H1 (cell line): Measurements from ENCODE around the gene GLYATL3.

Source experiments
- ATF2 ChIP-seq: IDR thresholded peaks from 2 replicates; pipeline ENCODE4 v1.6.1; 2012; ENCODE audit warnings: low read length, inconsistent platforms
- BRCA1 ChIP-seq: IDR thresholded peaks from 2 replicates; pipeline ENCODE4 v1.6.1; 2012; ENCODE audit warnings: low read depth, low read length, improper control_type of control experiment
- CBX5 ChIP-seq: fragments of 300-800, 300-1000 bp; sonication (generic); IDR thresholded peaks from 2 replicates; pipeline ENCODE4 v1.7.1; 2016; ENCODE audit warnings: antibody characterized with exemption, low read length, low read depth
- CHD1 ChIP-seq: IDR thresholded peaks from 2 replicates; pipeline ENCODE4 v1.6.1; 2012; ENCODE audit warnings: low read depth, low read length, improper control_type of control experiment
- CTCF ChIP-seq, 3 experiments: IDR thresholded peaks; 1 replicate in 2 of 3; 2 replicates in 1 of 3; pipeline versions ENCODE4 v1.5.1 to v1.6.1; 2011; ENCODE audit warnings: low read length in 3 of 3, mild to moderate bottlenecking in 3 of 3, inconsistent platforms in 2 of 3, low read depth in 1 of 3, moderate library complexity in 1 of 3; ENCODE audit not compliant: insufficient read depth in 1 of 3; ENCODE audit errors: control extremely low read depth in 1 of 3
- EGR1 ChIP-seq: IDR thresholded peaks from 2 replicates; pipeline ENCODE4 v1.6.1; 2011; ENCODE audit warnings: low read depth, low read length, borderline replicate concordance
- EZH2 ChIP-seq: fragments of 200-600 bp; sonication (generic); IDR thresholded peaks from 2 replicates; pipeline ENCODE4 v1.7.1; 2012; ENCODE audit warnings: low read depth, mild to moderate bottlenecking, moderate library complexity, low read length, inconsistent platforms; ENCODE audit not compliant: severe bottlenecking
- POLR2AphosphoS5 ChIP-seq: IDR thresholded peaks from 2 replicates; pipeline ENCODE4 v1.6.1; 2011; ENCODE audit warnings: low read depth, low read length
- SUZ12 ChIP-seq: fragments of 200-600 bp; sonication (generic); IDR thresholded peaks from 2 replicates; pipeline ENCODE4 v1.6.1; 2012; ENCODE audit warnings: mild to moderate bottlenecking, inconsistent platforms, low read length, moderate library complexity, mixed read lengths
- TAF1 ChIP-seq: IDR thresholded peaks from 2 replicates; pipeline ENCODE4 v1.6.1; 2011; ENCODE audit warnings: mild to moderate bottlenecking, low read depth, low read length

- TF ChIP-seq BRCA1: no peak
- no peak for TF ChIP-seq CBX5
- TF ChIP-seq TAF1: no peak
- TF ChIP-seq CTCF (IDR thresholded peaks at IDR 0.05; ENCODE audit: control extremely low read depth in 1 of 3, insufficient read depth in 1 of 3, low read depth in 1 of 3, low read length in 3 of 3): no peak
- no peak for TF ChIP-seq POLR2AphosphoS5
- no peak for TF ChIP-seq CHD1
- no peak for TF ChIP-seq EGR1
- no peak for TF ChIP-seq SUZ12
- TF ChIP-seq EZH2: no peak
- TF ChIP-seq ATF2: no peak
Observed at GRCh38 chr6:49555951-49556350, 56.2 kb downstream of the GLYATL3 start.
